ENCODE data around the gene ADGRB2.

ADGRB2 gene

DNA sequence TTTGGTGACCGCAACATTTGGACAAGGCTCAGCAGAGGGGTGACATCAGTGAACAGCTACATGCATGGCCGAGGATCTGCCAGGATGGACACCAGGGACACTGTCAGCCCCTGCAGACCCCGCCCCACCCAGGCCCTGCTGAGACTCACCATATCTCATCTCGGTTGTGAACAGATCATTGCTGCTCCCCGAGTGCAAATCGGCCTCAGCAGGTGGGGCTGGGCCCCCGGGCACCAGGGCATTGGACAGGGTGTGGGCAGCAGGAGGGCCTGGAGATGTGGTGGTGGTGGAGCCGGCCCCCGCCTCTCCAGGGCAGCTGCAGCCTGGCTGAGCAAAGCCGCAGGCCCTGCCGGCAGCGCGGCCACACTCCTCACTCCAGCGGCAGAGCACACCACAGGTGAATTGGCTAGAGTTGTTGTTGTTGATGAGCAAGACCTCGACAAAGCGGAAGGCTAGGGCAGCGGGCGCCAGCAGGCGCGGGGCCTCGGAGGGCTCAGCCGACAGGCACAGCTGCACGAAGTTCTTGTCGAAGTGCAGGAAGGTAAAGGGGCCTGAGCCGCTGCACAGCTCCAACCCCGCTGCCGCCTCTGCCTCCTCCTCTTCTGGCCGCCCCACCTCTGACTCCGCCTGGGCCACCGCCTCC, 8.2 kb downstream of the ADGRB2 start:
- no peak for DNase-seq (ENCODE audit: low read depth)
- H3K4me3 ChIP-seq (replicated peaks; ENCODE audit: low read depth, low read length) = no peak overlapping the region
- TF ChIP-seq, protein P1, sequence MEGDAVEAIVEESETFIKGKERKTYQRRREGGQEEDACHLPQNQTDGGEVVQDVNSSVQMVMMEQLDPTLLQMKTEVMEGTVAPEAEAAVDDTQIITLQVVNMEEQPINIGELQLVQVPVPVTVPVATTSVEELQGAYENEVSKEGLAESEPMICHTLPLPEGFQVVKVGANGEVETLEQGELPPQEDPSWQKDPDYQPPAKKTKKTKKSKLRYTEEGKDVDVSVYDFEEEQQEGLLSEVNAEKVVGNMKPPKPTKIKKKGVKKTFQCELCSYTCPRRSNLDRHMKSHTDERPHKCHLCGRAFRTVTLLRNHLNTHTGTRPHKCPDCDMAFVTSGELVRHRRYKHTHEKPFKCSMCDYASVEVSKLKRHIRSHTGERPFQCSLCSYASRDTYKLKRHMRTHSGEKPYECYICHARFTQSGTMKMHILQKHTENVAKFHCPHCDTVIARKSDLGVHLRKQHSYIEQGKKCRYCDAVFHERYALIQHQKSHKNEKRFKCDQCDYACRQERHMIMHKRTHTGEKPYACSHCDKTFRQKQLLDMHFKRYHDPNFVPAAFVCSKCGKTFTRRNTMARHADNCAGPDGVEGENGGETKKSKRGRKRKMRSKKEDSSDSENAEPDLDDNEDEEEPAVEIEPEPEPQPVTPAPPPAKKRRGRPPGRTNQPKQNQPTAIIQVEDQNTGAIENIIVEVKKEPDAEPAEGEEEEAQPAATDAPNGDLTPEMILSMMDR (IDR thresholded peaks at IDR 0.05; ENCODE audit: low read length, missing control alignments) = no peak

DNA sequence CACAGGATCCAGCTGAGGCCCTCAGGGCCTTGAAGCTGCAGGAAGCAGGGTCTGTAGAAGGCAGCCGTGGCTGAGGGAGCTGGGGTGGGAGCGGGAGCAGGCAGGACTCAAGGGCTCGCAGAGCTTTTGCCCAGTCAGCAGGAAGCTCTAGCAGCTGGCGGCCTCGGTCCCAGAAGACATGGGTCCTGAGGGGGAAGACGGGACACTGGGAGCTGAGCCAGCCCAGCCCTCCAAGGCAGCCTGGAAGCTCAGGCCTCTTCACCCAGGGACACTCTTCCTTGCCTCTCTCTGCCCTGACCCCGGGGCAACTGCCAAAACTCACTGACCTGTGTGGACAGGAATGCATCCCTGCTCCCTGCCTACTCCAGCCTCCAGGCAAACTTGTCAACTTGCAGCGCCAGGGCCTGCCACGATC, 8.9 kb downstream of the ADGRB2 start:
- H3K4me3 ChIP-seq (replicated peaks; ENCODE audit: low read depth, low read length) = no peak overlapping the region
- DNase-seq (ENCODE audit: low read depth) = no peak
- TF ChIP-seq, protein P1 (IDR thresholded peaks at IDR 0.05; ENCODE audit: low read length, missing control alignments) = no peak

GRCh38 chr1:31754397-31754796, 9.7 kb downstream of the ADGRB2 start:
- TF ChIP-seq, protein P1 (IDR thresholded peaks at IDR 0.05; ENCODE audit: low read length, missing control alignments) = no peak
- DNase-seq (ENCODE audit: low read depth) = no peak
- no peak overlapping the region for H3K4me3 ChIP-seq (replicated peaks; ENCODE audit: low read depth, low read length)

DNA sequence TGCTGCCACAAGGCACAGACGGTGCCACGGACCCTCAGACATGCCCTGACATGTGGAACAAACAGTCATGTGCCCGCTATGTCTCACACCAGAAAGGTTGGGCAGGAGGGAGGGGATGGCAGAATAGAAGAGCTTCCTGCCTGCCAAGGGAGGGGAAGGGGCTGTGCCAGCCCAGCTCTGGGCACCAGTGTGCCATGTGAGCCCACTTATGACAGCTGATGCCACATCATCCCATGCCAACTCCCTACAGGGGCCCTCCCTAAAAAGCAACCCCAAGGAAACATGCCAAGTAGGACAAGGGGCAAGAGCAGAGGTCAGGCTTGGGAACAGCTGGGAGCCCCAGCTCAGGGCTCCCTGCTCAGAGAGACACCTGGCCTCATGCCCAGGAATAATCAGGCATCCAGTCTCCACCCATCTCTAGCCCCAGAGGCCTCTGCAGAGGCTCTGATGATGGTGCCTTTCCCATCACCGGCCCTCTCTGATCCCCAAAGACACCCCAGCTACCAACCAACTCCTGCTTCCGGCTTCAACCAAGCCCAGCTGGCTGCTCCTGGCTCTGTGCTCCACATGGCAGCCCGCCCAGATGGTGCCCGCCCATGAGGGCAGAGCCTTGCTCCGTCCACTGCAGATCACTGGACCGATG, 10.3 kb downstream of the ADGRB2 start:
- TF ChIP-seq, protein P1 (IDR thresholded peaks at IDR 0.05; ENCODE audit: low read length, missing control alignments) = no peak
- DNase-seq (ENCODE audit: low read depth) = peak; percentile 29
- H3K4me3 ChIP-seq (replicated peaks; ENCODE audit: low read depth, low read length) = no peak overlapping the region

DNA sequence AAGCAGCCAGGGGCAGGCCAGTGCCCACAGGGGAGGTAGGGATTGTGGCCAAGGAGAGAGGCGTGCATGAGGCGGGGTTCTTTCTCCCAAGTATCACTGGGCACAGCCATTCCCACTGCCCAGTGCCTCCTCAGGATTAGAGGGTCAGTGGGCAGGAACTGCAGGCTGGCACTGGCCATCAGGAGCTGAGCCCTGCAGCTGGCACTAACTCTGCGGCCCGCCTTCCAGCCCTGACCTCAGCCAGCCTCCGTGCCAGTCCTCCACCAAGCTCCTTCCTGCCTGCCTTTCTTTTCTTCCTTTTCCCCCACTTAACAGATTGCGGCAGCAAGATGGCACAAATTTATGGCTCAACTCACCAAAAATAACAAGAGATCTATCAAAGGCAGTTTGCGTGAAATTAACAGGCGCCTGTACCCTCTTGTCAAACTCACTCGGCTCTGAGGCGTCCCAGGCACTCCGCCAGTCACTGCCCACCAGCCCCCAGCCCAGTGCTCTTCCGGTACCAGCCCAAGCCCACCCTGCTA, 11.1 kb downstream of the ADGRB2 start:
- H3K4me3 ChIP-seq (replicated peaks; ENCODE audit: low read depth, low read length) = no peak overlapping the region
- TF ChIP-seq, protein P1 (IDR thresholded peaks at IDR 0.05; ENCODE audit: low read length, missing control alignments) = no peak
- DNase-seq (ENCODE audit: low read depth) = no peak

DNA sequence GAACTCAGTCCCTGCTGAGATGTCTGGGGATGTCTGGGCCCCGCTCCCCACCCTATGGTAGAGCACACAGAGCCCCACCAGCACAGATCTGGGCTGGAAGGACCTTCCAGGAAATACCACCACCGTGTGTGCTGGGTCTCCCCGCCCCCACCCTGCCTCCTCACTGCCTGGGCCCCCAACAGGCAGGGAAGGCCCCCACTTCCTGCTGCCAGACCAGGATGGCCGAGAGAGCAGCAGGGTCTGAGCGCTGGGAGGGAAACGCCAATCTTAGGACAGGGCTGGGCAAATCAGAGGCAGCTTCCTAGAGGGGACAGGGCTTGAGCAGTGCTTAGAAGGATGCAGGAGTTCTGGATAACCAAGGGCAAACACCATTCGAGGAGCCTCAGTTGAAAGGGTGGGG, 11.9 kb downstream of the ADGRB2 start:
- TF ChIP-seq, protein P1 (IDR thresholded peaks at IDR 0.05; ENCODE audit: low read length, missing control alignments) = no peak
- H3K4me3 ChIP-seq (replicated peaks; ENCODE audit: low read depth, low read length) = no peak overlapping the region
- no peak for DNase-seq (ENCODE audit: low read depth)

Data from fibroblast of pulmonary artery (primary cell).